ENCODE data around the gene CIP2A.

DNA sequence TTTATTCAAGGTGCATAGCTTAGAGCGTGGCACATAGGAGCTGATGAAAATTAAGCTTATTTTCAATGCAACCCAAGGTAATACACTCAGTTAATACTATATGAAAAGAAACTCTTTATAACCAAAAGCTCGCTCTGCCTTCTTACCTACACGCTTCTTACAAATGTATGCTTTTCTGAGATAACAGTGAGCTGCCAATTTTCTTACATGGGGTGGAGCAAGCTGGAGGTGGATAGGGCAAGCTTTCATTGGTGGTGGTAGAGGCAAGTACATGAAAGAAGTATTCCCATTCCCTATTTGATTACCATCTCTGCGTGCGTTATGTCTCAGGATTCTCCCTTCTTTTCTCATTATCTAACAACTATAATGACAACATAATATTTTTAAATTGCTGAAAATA is 9.1 kb upstream of the CIP2A start:
- TF ChIP-seq CTCF (IDR thresholded peaks at IDR 0.05; ENCODE audit: control extremely low read depth in 1 of 3, insufficient read depth in 1 of 3, low read depth in 1 of 3, low read length in 3 of 3) (no peak), SRF (IDR thresholded peaks at IDR 0.05; ENCODE audit: low read depth, low read length) (no peak), EZH2 (IDR thresholded peaks at IDR 0.05; ENCODE audit: low read depth, low read length, severe bottlenecking) (no peak), SIN3A (conservative IDR thresholded peaks at IDR 0.05 in 1 of 2, IDR thresholded peaks at IDR 0.05 in 1 of 2; ENCODE audit: low read depth in 1 of 2, low read length in 2 of 2) (no peak), CEBPB (IDR thresholded peaks at IDR 0.05; ENCODE audit: low read depth, low read length) (no peak), BCL11A (IDR thresholded peaks at IDR 0.05; ENCODE audit: low read depth in 2 of 2, low read length in 2 of 2) (no peak), EP300 (IDR thresholded peaks at IDR 0.05; ENCODE audit: borderline replicate concordance in 1 of 2, low read depth in 2 of 2, low read length in 2 of 2) (no peak), POLR2A (IDR thresholded peaks at IDR 0.05; ENCODE audit: control extremely low read depth in 1 of 2, low read depth in 2 of 2, low read length in 2 of 2) (no peak), RNF2 (IDR thresholded peaks at IDR 0.05; ENCODE audit: borderline replicate concordance, low read depth, low read length, missing control alignments, poor library complexity, severe bottlenecking) (no peak), CHD2 (IDR thresholded peaks at IDR 0.05; ENCODE audit: low read length) (no peak), KDM4A (IDR thresholded peaks at IDR 0.05; ENCODE audit: low read depth, low read length, severe bottlenecking) (no peak)
